GM12878 (cell line): ENCODE measurements around the gene COPE. TPM values are rescaled to one million over a fixed set of nuclear protein-coding genes. Genes with fewer than 3 reads are reported as not detected.

ENCODE experiments used
- ATAC-seq: fragments of 200-7000 bp; cut with Tn5 transposase; 3 replicates; pipeline ENCODE4 v1.9.1; 2020; ENCODE audit warnings: mild to moderate bottlenecking, moderate library complexity
- BruUV-seq: library from RNA; stranded (reverse); fragments of 400-500 nt; replicated peaks from 2 replicates; lab custom pipeline; 2021; lab: Mats Ljungman, UMichigan
- CTCF ChIA-PET: fragments of 300-600 bp; sonication (Branson Sonifier 250); formaldehyde crosslinking; extraction: SDS; loops from one replicate; lab custom pipeline; 2021; ENCODE audit warnings: inconsistent platforms; lab: Yijun Ruan, JAX
- POLR2A ChIA-PET: fragments of 350-600 bp; formaldehyde crosslinking; extraction: SDS; loops from one replicate; lab custom pipeline; 2021; ENCODE audit warnings: inconsistent platforms; lab: Charles Lee
- RAD21 ChIA-PET: fragments of 300-600 bp; sonication (Branson Sonifier 250); formaldehyde crosslinking; loops from one replicate; lab custom pipeline; 2023; ENCODE audit warnings: antibody characterized with exemption; ENCODE audit not compliant: unreplicated experiment; lab: Charles Lee
- SMC1A ChIA-PET: fragments of 300-600 bp; sonication (Branson Sonifier 250); formaldehyde crosslinking; loops from one replicate; lab custom pipeline; 2023; ENCODE audit not compliant: unreplicated experiment, uncharacterized antibody; lab: Charles Lee
- DNase-seq: peaks from one replicate; pipeline ENCODE4 v3.0.0-alpha.2; 2011; ENCODE audit warnings: low read depth, low spot score
- FAIRE-seq: peaks from 3 replicates; lab custom pipeline; 2011; peaks lifted over from hg19 to GRCh38; lab: Jason Lieb, UNC
- H2AFZ ChIP-seq: 2 replicates; pipeline ENCODE4 v1.6.0; 2011; ENCODE audit warnings: low read depth, low read length, control low read depth; ENCODE audit not compliant: control insufficient read depth
- H3K27ac ChIP-seq: 2 replicates; pipeline ENCODE4 v1.5.1; 2011; ENCODE audit warnings: control low read depth; ENCODE audit not compliant: control insufficient read depth, insufficient read depth
- H3K27me3 ChIP-seq, 2 experiments: replicated peaks in 1 of 2; 2 replicates each; pipeline versions ENCODE4 v1.6.0 to v1.6.1; 2011; ENCODE audit warnings: low read length in 1 of 2; ENCODE audit not compliant: control insufficient read depth in 2 of 2, insufficient read depth in 2 of 2
- H3K36me3 ChIP-seq, 2 experiments: 2 replicates each; pipeline ENCODE4 v1.5.1; 2011; ENCODE audit warnings: low read length in 1 of 2; ENCODE audit not compliant: control insufficient read depth in 2 of 2, insufficient read depth in 2 of 2
- H3K4me1 ChIP-seq: 2 replicates; pipeline ENCODE4 v1.6.1; 2011; ENCODE audit warnings: mild to moderate bottlenecking, low read length, moderate library complexity, mixed read lengths; ENCODE audit not compliant: control insufficient read depth, insufficient read depth
- H3K4me2 ChIP-seq: 2 replicates; pipeline ENCODE4 v1.6.0; 2011; ENCODE audit warnings: control low read depth; ENCODE audit not compliant: control insufficient read depth, insufficient read depth
- H3K4me3 ChIP-seq: fragments of 200-600 bp; sonication (generic); 2 replicates; pipeline ENCODE4 v1.5.1; 2016
- H3K79me2 ChIP-seq: 2 replicates; pipeline ENCODE4 v1.6.0; 2011; ENCODE audit warnings: low read length; ENCODE audit not compliant: control insufficient read depth, insufficient read depth
- H3K9ac ChIP-seq: 2 replicates; pipeline ENCODE4 v1.8.0; 2011; ENCODE audit warnings: low read length, control low read depth, mixed read lengths; ENCODE audit not compliant: control insufficient read depth, insufficient read depth
- H3K9me3 ChIP-seq: replicated peaks from 3 replicates; pipeline ENCODE4 v1.5.1; 2011; ENCODE audit warnings: mild to moderate bottlenecking, low read length; ENCODE audit not compliant: control insufficient read depth, insufficient read depth
- H4K20me1 ChIP-seq: 2 replicates; pipeline ENCODE4 v1.6.0; 2011; ENCODE audit not compliant: control insufficient read depth, insufficient read depth
- CEBPZ ChIP-seq: fragments of 150-350 bp; IDR thresholded peaks from 2 replicates; pipeline ENCODE4 v1.6.1; 2016; ENCODE audit warnings: low read depth, low read length
- FOXK2 ChIP-seq: fragments of 450-650 bp; IDR thresholded peaks from 2 replicates; pipeline ENCODE4 v1.6.1; 2017; ENCODE audit warnings: mild to moderate bottlenecking, moderate library complexity
- HCFC1 ChIP-seq: fragments of 150-350 bp; IDR thresholded peaks from 2 replicates; pipeline ENCODE4 v1.6.1; 2014; ENCODE audit warnings: low read length
- NFYA ChIP-seq: IDR thresholded peaks from 2 replicates; pipeline ENCODE4 v1.6.1; 2011; ENCODE audit warnings: low read depth, mild to moderate bottlenecking, low read length, improper control_type of control experiment, borderline replicate concordance
- PKNOX1 ChIP-seq: fragments of 450-650 bp; IDR thresholded peaks from 2 replicates; pipeline ENCODE4 v1.6.1; 2016; ENCODE audit warnings: mild to moderate bottlenecking
- PML ChIP-seq: IDR thresholded peaks from 2 replicates; pipeline ENCODE4 v1.6.1; 2012; ENCODE audit warnings: low read length, inconsistent platforms
- RAD51 ChIP-seq: fragments of 450-650 bp; IDR thresholded peaks from 2 replicates; pipeline ENCODE4 v1.6.1; 2016; ENCODE audit warnings: moderate library complexity, mild to moderate bottlenecking, inconsistent platforms
- RBBP5 ChIP-seq: fragments of 200-600 bp; sonication (generic); conservative IDR thresholded peaks from 2 replicates; pipeline ENCODE4 v1.6.1; 2016
- SMC3 ChIP-seq: IDR thresholded peaks from 2 replicates; pipeline ENCODE4 v1.6.1; 2011; ENCODE audit warnings: low read length, improper control_type of control experiment, borderline replicate concordance
- SREBF2 ChIP-seq: IDR thresholded peaks from 2 replicates; pipeline ENCODE4 v1.6.1; 2012; ENCODE audit warnings: mild to moderate bottlenecking, low read length
- TCF12 ChIP-seq: IDR thresholded peaks from 2 replicates; pipeline ENCODE4 v1.6.1; 2011; ENCODE audit warnings: low read depth, mild to moderate bottlenecking, low read length
- ZNF622 ChIP-seq: fragments of 450-650 bp; IDR thresholded peaks from 2 replicates; pipeline ENCODE4 v1.6.1; 2017; ENCODE audit warnings: mild to moderate bottlenecking, inconsistent platforms
- WGBS: methylation state at CpG from one replicate; pipeline ENCODE4 v1.1.6; 2016; ENCODE audit warnings: low lambda C conversion rate; ENCODE audit not compliant: insufficient replicate concordance, insufficient coverage; ENCODE audit errors: missing lambda C conversion rate; 5-methylcytosine and 5-hydroxymethylcytosine counted together
- in situ Hi-C: fragments of 300-500 bp; cut with MboI; formaldehyde crosslinking; loops from 9 replicates; pipeline ENCODE4 v1.14.3; 2018; ENCODE audit warnings: mixed read lengths
- intact Hi-C: fragments of 100-400 bp; cut with micrococcal nuclease; formaldehyde crosslinking; loops from one replicate; pipeline ENCODE4 v1.14.2; 2022; ENCODE audit not compliant: unreplicated experiment
- polyA plus RNA-seq, 11 experiments: library from polyadenylated mRNA; depleted of rRNA in 4 of 11; unstranded in 6 of 11; stranded (reverse) in 5 of 11; fragments of >200 nt; fragmentation: Nextera tagmentation in 4 of 11; fragmentation: Illumina TruSeq in 1 of 11; extraction: Ambion mirVana in 4 of 11; extraction: Trizol in 1 of 11; gene quantifications; 1 replicate in 1 of 11; 2 replicates in 10 of 11; pipeline versions ENCODE4 v1.2.1 to v1.2.3, GENCODE V29; 2011 to 2016; ENCODE audit warnings: inconsistent platforms in 2 of 11, missing spikeins in 2 of 11, low read depth in 1 of 11
- total RNA-seq, 4 experiments: library from RNA; depleted of rRNA in 3 of 4; stranded (reverse); fragments of >200 nt in 3 of 4; fragmentation: Illumina TruSeq in 1 of 4; extraction: Trizol in 1 of 4; gene quantifications; 2 replicates each; pipeline versions ENCODE4 v1.2.1 to v1.2.3, GENCODE V29; 2013 to 2021

The COPE gene
- total and polyA plus RNA-seq, 10 of the 15 experiments (the other 5 are each of a cell fraction or from before 2014, with no cell fraction given) = 3.5 to 464 (median 222) TPM

- no peaks in the 10 kb centered on the region for H4K20me1 ChIP-seq
- DNase-seq = no peak
- TF ChIP-seq ZNF622 (no peak), NFYA (no peak), SMC3 (no peak), SREBF2 (no peak), TCF12 (no peak), RAD51 (no peak)
- H3K4me2 ChIP-seq = no peak overlapping the region
- no peaks in the 10 kb centered on the region for H3K36me3 ChIP-seq
- in situ Hi-C loops (no loop called here), intact Hi-C loops (no loop called here)
- ChIA-PET RAD21 (no interaction called here), CTCF (interaction anchor here (0.6 to 1.2 kb wide), 2 partner anchors 45 to 1676 kb away, joined by 3 to 4 read pairs; no protein-coding TSS in a partner anchor), SMC1A (interaction anchor here (1.0 to 1.3 kb wide), 2 partner anchors 24 to 45 kb away, joined by 3 to 4 read pairs; partner anchors contain the start of gene COPE), POLR2A (interaction anchor here (1.4 kb wide), 1 partner anchor 23 kb away, joined by 4 read pairs; the partner anchor contains the start of genes COPE and DDX49)
- WGBS = 22% methylated on average over 6 of the region's 6 CpGs
- ATAC-seq = no peak
- no peak overlapping the region for H3K4me3 ChIP-seq
- H3K9ac ChIP-seq = no peak overlapping the region
- peaks cover 7% of the 10 kb centered on the region for H3K4me1 ChIP-seq
- no peak for FAIRE-seq
- no peak overlapping the region for H3K27ac ChIP-seq
- BruUV-seq = no TSS peak
- no peak overlapping the region for H2AFZ ChIP-seq
- peaks cover 1 to 2% of the 10 kb centered on the region in 2 experiments for H3K27me3 ChIP-seq
- no peaks in the 10 kb centered on the region for H3K9me3 ChIP-seq
- H3K79me2 ChIP-seq = no peaks in the 10 kb centered on the region
Observed at GRCh38 chr19:18942692-18943091, 23.5 kb upstream of the COPE start.

GRCh38 chr19:18941628-18942354 lies 22.6 kb upstream of the COPE start:
- FAIRE-seq = no peak
- TF ChIP-seq FOXK2 (no peak), RBBP5 (no peak), CEBPZ (no peak), PML (no peak), PKNOX1 (no peak), HCFC1 (no peak)

More at GRCh38 chr19:18941628-18942354, 22.6 kb upstream of the COPE start:
- no peak overlapping the region for H2AFZ ChIP-seq
- DNase-seq = no peak
- CTCF ChIA-PET = interaction anchor here (0.5 kb wide), 1 partner anchor 228 kb away, joined by 3 read pairs; the partner anchor contains the start of gene MEF2B
- BruUV-seq = no TSS peak
- H4K20me1 ChIP-seq = no peaks in the 10 kb centered on the region
- no peaks in the 10 kb centered on the region for H3K79me2 ChIP-seq
- POLR2A ChIA-PET = no interaction called here
- H3K36me3 ChIP-seq = no peaks in the 10 kb centered on the region
- WGBS = 50% methylated on average over 18 of the region's 18 CpGs
- no peak overlapping the region for H3K27ac ChIP-seq
- no peak for ATAC-seq
- intact Hi-C loops = no loop called here
- H3K4me2 ChIP-seq = no peak overlapping the region
- SMC1A ChIA-PET = interaction anchor here (1.0 to 1.3 kb wide), 2 partner anchors 23 to 46 kb away, joined by 3 to 4 read pairs; partner anchors contain the start of gene COPE
- RAD21 ChIA-PET = no interaction called here
- H3K27me3 ChIP-seq = peaks cover 1 to 2% of the 10 kb centered on the region in 2 experiments
- H3K4me1 ChIP-seq = peaks cover 2% of the 10 kb centered on the region
- H3K9me3 ChIP-seq = no peaks in the 10 kb centered on the region
- in situ Hi-C loops = no loop called here
- H3K4me3 ChIP-seq = no peak overlapping the region
- no peak overlapping the region for H3K9ac ChIP-seq
